GM21447 (cell line): Measurements from ENCODE around the gene FAM151B.
"Not testable (repeated sequence)": the region's sequence is repeated elsewhere in the genome, so short reads cannot be mapped to it uniquely, and the experiment has no call there.

Experiments used
- ATAC-seq: cut with Tn5 transposase; IDR thresholded peaks from one replicate; pipeline ENCODE4 v1.9.1; 2021; ENCODE audit not compliant: unreplicated experiment

The FAM151B gene

GRCh38 chr5:80487829-80488721 is at the start of gene FAM151B:
Gene FAM151B, plus strand, starts transcription at chr5:80488100. Its CDS starts 24 bp downstream, at chr5:80488124.
- ATAC-seq = peak; percentile 89

- no peak for ATAC-seq
These were observed 49.2 kb upstream of the FAM151B start for GRCh38 chr5:80438739-80439138.

GRCh38 chr5:80439213-80439612 is 48.7 kb upstream of the FAM151B start:
- no peak for ATAC-seq

GRCh38 chr5:80442742-80443141 is 45.2 kb upstream of the FAM151B start:
- no peak for ATAC-seq

- ATAC-seq = no peak
These were observed 34.5 kb upstream of the FAM151B start for GRCh38 chr5:80453366-80453765.

- no peak for ATAC-seq
These were observed 24.6 kb upstream of the FAM151B start for GRCh38 chr5:80463269-80463668.

- ATAC-seq = no peak
These were observed 21.0 kb upstream of the FAM151B start for GRCh38 chr5:80466669-80467485.

- ATAC-seq = no peak
These were observed 19.8 kb upstream of the FAM151B start for GRCh38 chr5:80468131-80468530.

- not testable (repeated sequence) for ATAC-seq
These were observed 17.3 kb upstream of the FAM151B start for GRCh38 chr5:80470631-80471030.

- no peak for ATAC-seq
These were observed 13.0 kb upstream of the FAM151B start for GRCh38 chr5:80474929-80475328.

- no peak for ATAC-seq
These were observed 8.2 kb upstream of the FAM151B start for GRCh38 chr5:80479713-80480112.

GRCh38 chr5:80480354-80480753 is 7.5 kb upstream of the FAM151B start:
- no peak for ATAC-seq

- peak; percentile 74 for ATAC-seq
These were observed 6.6 kb upstream of the FAM151B start for GRCh38 chr5:80481019-80481893.

- ATAC-seq = no peak
These were observed 5.3 kb upstream of the FAM151B start for GRCh38 chr5:80482578-80482977.

GRCh38 chr5:80483636-80484232 is 4.2 kb upstream of the FAM151B start:
- no peak for ATAC-seq

- no peak for ATAC-seq
These were observed 464 bp upstream of the FAM151B start for GRCh38 chr5:80487444-80487828.

- ATAC-seq = no peak
These were observed 3.4 kb downstream of the FAM151B start for GRCh38 chr5:80491296-80491695.

GRCh38 chr5:80492741-80493140 is 4.8 kb downstream of the FAM151B start:
- ATAC-seq = no peak

- not testable (repeated sequence) for ATAC-seq
These were observed 5.5 kb downstream of the FAM151B start for GRCh38 chr5:80493443-80493842.

- ATAC-seq = no peak
These were observed 8.0 kb downstream of the FAM151B start for GRCh38 chr5:80495891-80496290.

GRCh38 chr5:80502800-80503199 is 14.9 kb downstream of the FAM151B start:
- no peak for ATAC-seq
